IPS DF 6.9 (cell line): ENCODE data around the gene BSCL2.

Source experiments
- DNase-seq: peaks from one replicate; pipeline ENCODE4 v3.0.0-alpha.2; 2013; ENCODE audit warnings: low read depth, low spot score
- H3K27ac ChIP-seq: one replicate; pipeline ENCODE4 v1.5.1; 2013; ENCODE audit warnings: low read length, control low read depth
- H3K27me3 ChIP-seq: 2 replicates; pipeline ENCODE4 v1.6.1; 2013; ENCODE audit warnings: mild to moderate bottlenecking, low read length; ENCODE audit not compliant: control insufficient read depth, insufficient read depth
- H3K36me3 ChIP-seq: 2 replicates; pipeline ENCODE4 v1.6.1; 2013; ENCODE audit warnings: low read length; ENCODE audit not compliant: control insufficient read depth, insufficient read depth
- H3K4me1 ChIP-seq: 2 replicates; pipeline ENCODE4 v1.6.1; 2013; ENCODE audit warnings: low read length; ENCODE audit not compliant: control insufficient read depth, insufficient read depth
- H3K4me3 ChIP-seq: 2 replicates; pipeline ENCODE4 v1.5.1; 2013; ENCODE audit warnings: mild to moderate bottlenecking, low read length
- H3K9me3 ChIP-seq: 2 replicates; pipeline ENCODE4 v1.6.1; 2013; ENCODE audit warnings: low read length, inconsistent platforms; ENCODE audit not compliant: control insufficient read depth, insufficient read depth
- WGBS: extraction: QIAGEN DNeasy Blood & Tissue Kit; methylation state at CpG from one replicate; pipeline ENCODE4 v1.1.7; 2013; ENCODE audit warnings: mixed read lengths, missing lambda C conversion rate; ENCODE audit not compliant: insufficient read length, insufficient coverage; 5-methylcytosine and 5-hydroxymethylcytosine counted together

Gene BSCL2

GRCh38 chr11:62716816-62717215, 9.6 kb upstream of the BSCL2 start:
- H3K27me3 ChIP-seq: no peaks in the 10 kb centered on the region
- no peak for DNase-seq
- WGBS: no CpG with 5 or more reads among the region's 11 CpGs
- peaks cover 27% of the 10 kb centered on the region for H3K36me3 ChIP-seq
- H3K27ac ChIP-seq: no peak overlapping the region
- no peaks in the 10 kb centered on the region for H3K9me3 ChIP-seq
- no peaks in the 10 kb centered on the region for H3K4me1 ChIP-seq
- no peak overlapping the region for H3K4me3 ChIP-seq

DNA sequence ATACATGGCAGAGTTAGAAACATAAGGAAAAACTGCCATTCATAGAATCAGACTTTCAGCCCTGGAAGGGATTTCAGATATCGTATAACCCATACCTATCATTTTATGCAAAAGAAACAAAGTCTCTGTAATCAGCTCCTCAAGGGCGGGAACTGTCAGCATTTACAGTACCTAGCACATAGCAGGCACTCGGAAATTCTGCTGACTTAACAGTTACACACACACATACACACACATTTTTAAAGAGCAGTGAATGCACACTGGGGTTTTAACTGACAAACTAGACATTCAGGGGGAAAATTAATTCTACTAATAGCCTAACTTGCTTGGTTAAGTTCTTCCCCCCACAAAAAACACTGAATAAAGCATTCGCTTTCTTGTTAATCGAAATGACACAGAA, 9.0 kb upstream of the BSCL2 start:
- Histone ChIP-seq H3K27ac (no peak overlapping the region), H3K36me3 (peaks cover 27% of the 10 kb centered on the region), H3K9me3 (no peaks in the 10 kb centered on the region), H3K4me3 (no peak overlapping the region), H3K4me1 (no peaks in the 10 kb centered on the region), H3K27me3 (no peaks in the 10 kb centered on the region)
- WGBS: no CpG with 5 or more reads among the region's 5 CpGs
- DNase-seq: no peak

DNA sequence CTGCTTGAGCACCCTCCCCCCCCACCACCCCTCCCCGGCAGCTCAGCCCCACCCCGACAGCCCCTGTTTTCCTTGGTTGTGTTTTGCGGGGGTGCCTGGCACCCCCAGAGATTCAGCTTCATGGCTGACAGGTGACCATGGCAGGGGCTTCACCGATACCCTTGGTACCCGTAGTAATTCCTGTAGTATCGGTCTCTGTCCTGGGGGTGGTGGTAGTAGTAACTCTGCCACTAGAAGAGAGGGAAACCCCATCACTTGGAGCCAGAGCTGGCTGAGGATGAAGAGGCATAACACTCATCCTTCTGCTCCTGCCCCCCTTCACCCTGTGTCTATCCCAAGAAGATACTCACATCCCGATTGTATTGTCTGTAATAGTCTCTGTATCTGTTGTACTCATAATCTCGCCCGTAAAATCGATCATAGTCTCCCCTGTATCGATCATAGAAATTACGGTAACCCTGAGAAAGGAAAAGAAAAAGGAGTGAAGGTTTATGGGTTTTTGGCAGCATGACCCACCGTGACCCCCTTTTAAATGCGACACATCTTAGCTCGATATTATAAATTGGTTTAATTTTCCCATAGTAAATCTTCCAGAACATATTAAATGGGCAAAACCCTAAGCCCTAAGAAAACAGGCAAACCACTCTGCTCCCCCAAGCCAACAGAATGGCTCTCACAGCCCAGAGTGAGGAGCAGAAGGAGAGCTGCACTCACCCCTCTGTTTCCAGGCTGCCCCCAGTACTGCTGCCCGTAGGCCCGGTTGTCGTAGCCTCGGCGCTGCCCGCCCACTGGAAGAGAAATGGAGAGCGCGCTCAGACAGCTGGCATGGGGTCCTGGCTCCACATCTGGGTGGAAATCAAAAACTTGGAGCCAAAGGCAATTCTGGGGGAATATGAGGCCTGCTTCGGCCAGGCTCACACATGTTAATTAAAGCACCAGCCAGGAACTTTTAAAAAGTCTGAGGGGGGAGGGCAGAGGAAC, 8.2 kb upstream of the BSCL2 start:
- H3K4me1 ChIP-seq: no peaks in the 10 kb centered on the region
- no peak overlapping the region for H3K27ac ChIP-seq
- no CpG with 5 or more reads among the region's 24 CpGs for WGBS
- H3K4me3 ChIP-seq: no peak overlapping the region
- no peaks in the 10 kb centered on the region for H3K9me3 ChIP-seq
- peaks cover 23% of the 10 kb centered on the region for H3K36me3 ChIP-seq
- DNase-seq: no peak
- H3K27me3 ChIP-seq: no peaks in the 10 kb centered on the region

DNA sequence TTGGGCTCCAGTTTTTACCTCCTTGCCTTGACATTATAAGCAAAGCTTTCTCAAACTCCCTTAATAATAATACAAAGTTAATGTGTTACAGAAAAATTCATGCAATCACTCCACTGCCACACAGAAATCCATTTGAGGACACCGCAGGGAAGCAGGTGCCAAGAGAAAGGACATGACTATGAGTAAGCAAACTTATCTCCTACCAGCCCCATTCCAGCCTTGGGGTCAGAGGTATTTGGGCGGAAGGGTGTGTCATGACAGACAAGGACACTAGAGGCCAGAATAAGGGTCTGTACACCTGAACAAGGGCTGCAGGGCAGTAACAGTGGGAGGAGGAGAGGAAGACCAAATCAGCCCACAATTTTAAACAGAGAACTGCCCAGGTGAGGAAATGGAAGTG, 6.1 kb upstream of the BSCL2 start:
- DNase-seq: no peak
- Histone ChIP-seq H3K27ac (no peak overlapping the region), H3K4me1 (no peaks in the 10 kb centered on the region; the same call in 1 of the 2 replicates), H3K36me3 (peaks cover 14% of the 10 kb centered on the region; the same call in 1 of the 2 replicates), H3K9me3 (no peaks in the 10 kb centered on the region), H3K27me3 (no peaks in the 10 kb centered on the region), H3K4me3 (no peak overlapping the region)
- no CpG with 5 or more reads among the region's 2 CpGs for WGBS

DNA sequence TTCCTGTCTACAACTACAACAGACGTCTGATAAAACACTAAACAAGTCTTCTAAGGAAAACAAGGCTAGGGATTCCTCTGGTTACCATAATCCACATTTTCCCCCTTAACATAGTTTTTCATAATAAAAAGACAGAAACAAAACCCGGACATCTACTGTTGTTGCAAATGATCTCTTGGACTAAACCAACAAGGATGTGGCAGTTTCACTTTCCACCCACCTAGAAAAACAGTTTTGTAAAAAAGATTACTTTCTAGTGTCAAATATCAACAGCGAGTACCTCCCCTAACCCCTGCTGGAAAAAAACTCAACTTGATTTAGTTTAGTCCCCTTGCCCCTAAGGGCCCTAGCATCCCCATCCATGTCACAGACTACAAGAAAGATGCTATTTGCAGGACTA, 5.6 kb upstream of the BSCL2 start:
- Histone ChIP-seq H3K27ac (no peak overlapping the region), H3K4me3 (no peak overlapping the region), H3K9me3 (no peaks in the 10 kb centered on the region), H3K4me1 (no peaks in the 10 kb centered on the region; the same call in 1 of the 2 replicates), H3K36me3 (peaks cover 14% of the 10 kb centered on the region; the same call in 1 of the 2 replicates), H3K27me3 (no peaks in the 10 kb centered on the region)
- WGBS: no CpG with 5 or more reads among the region's 3 CpGs
- DNase-seq: no peak

DNA sequence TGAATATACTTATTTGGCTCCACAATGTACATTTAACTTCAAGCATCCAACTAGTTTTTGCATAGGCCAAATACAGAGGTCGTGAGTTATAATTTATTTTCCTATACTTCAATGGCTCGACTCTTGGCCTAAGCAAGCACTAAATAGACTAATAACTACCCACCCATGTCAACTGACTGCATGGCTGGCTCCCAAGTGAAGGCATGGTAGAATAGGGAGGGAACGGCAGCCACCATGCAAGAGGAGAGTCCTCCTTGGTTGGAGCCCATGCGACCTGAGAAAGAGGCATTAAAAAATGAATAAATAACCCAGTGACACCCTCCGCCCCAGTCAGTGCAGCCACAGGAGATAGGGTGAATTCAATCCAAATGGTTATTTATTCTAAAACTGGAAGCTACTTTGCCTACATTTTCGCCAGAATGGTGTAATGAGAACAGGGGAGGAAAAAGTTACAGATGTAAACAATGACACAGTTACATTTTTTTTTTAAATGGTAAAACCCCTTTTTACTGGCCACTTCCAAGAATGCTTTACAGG, 5.1 kb upstream of the BSCL2 start:
- Histone ChIP-seq H3K36me3 (peaks cover 14% of the 10 kb centered on the region; the same call in 1 of the 2 replicates), H3K4me1 (no peaks in the 10 kb centered on the region; the same call in 1 of the 2 replicates), H3K4me3 (no peak overlapping the region), H3K9me3 (no peaks in the 10 kb centered on the region), H3K27me3 (no peaks in the 10 kb centered on the region), H3K27ac (no peak overlapping the region)
- DNase-seq: no peak
- WGBS: no CpG with 5 or more reads among the region's 6 CpGs

- peaks cover 9% of the 10 kb centered on the region; the same call in 1 of the 2 replicates for H3K36me3 ChIP-seq
Measured at GRCh38 chr11:62710001-62710345, 2.7 kb upstream of the BSCL2 start.

DNA sequence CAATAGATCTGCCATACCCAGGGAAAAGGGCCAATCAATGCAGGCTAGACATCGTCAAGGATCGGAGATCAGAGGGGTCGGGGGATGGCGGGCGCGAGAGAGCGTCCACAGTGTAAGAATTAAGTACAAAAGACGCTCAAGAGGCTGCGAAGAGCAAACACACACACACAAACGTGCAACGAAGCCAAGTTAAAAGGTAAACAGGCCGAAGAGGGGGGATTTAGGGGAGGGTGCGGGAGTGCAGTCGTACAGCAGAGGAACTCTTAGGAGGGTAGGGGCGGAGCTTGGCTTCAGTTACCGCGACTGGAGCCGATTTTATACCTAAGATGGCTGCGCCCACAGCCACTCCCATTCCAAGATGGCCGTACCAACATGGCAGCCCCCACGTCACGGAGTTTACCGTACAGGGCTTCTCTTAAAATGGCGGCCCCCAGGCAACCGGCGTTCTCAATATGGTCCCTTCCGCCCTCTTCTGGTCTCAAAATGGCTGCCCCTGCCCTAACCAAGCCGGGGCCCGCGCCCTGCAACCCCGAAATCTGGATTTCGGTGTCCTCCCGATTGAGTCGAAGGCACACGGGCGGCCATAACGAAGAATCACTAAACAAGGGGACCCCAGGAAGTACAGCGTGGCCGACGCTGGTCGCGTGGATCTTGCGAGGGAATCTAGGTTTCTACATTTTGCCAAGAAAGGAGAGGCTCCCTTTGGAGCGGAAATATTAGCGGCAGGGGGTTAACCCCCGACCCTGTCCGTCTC, 2.2 kb upstream of the BSCL2 start:
- H3K4me3 ChIP-seq: peak overlapping the region; percentile 76; the same call in 1 of the 2 replicates

More at GRCh38 chr11:62710001-62710345, 2.7 kb upstream of the BSCL2 start:
- DNase-seq: no peak
- Histone ChIP-seq H3K4me1 (no peaks in the 10 kb centered on the region; the same call in 1 of the 2 replicates), H3K9me3 (no peaks in the 10 kb centered on the region), H3K4me3 (peak overlapping the region; percentile 50; the same call in 1 of the 2 replicates), H3K27ac (peak overlapping the region; percentile 11), H3K27me3 (no peaks in the 10 kb centered on the region)
- no CpG with 5 or more reads among the region's 7 CpGs for WGBS

DNA sequence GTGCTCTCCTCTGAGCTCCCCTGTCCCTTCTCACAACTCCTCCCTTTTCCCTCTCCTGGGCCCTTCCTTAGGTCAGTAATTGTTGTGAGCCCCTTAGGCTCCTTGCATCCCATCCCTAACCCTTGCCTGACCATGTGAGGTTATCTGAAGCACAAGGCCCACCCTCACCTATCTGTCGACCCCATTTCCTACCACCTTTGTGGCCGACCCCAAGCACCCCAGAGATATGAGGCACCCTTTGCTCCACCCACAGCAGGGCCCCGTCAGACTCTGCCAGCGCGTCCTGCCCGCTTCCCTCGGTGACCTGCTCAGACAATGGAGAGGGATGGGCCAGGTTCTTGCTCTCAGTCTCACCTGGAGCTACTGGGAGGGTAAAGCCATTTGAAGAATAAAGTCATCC, 1.6 kb upstream of the BSCL2 start:
- Histone ChIP-seq H3K9me3 (no peaks in the 10 kb centered on the region), H3K27me3 (no peaks in the 10 kb centered on the region), H3K4me3 (peak overlapping the region; percentile 76; the same call in 1 of the 2 replicates), H3K36me3 (peaks cover 2% of the 10 kb centered on the region; the same call in 1 of the 2 replicates), H3K4me1 (no peaks in the 10 kb centered on the region; the same call in 1 of the 2 replicates), H3K27ac (no peak overlapping the region)
- DNase-seq: no peak
- no CpG with 5 or more reads among the region's 7 CpGs for whole genome bisulfite sequencing

More for the DNA sequence above, 2.2 kb upstream of the BSCL2 start:
- Histone ChIP-seq H3K27ac (peak overlapping the region; percentile 11), H3K36me3 (peaks cover 5% of the 10 kb centered on the region; the same call in 1 of the 2 replicates), H3K4me1 (no peaks in the 10 kb centered on the region; the same call in 1 of the 2 replicates), H3K9me3 (no peaks in the 10 kb centered on the region), H3K27me3 (no peaks in the 10 kb centered on the region)
- no CpG with 5 or more reads among the region's 47 CpGs for WGBS
- DNase-seq: peak; percentile 97

- H3K36me3 ChIP-seq: peaks cover 2% of the 10 kb centered on the region; the same call in 1 of the 2 replicates
- no peaks in the 10 kb centered on the region for H3K9me3 ChIP-seq
- H3K4me1 ChIP-seq: no peaks in the 10 kb centered on the region; the same call in 1 of the 2 replicates
- no peak overlapping the region; the same call in 1 of the 2 replicates for H3K4me3 ChIP-seq
- no peaks in the 10 kb centered on the region for H3K27me3 ChIP-seq
- no CpG with 5 or more reads among the region's 5 CpGs for WGBS
- no peak overlapping the region for H3K27ac ChIP-seq
- DNase-seq: no peak
Measured at GRCh38 chr11:62708392-62708791, 1.2 kb upstream of the BSCL2 start.
